Esophagus squamous epithelium (tissue), 5 donors: Measurements from ENCODE around the gene KCNK4. TPM values are rescaled to one million over a fixed set of nuclear protein-coding genes. Genes with fewer than 3 reads are reported as not detected.
"Not testable (repeated sequence)": the region's sequence is repeated elsewhere in the genome, so short reads cannot be mapped to it uniquely, and the experiment has no call there.

Experiments
- DNase-seq: peaks from one replicate; lab custom pipeline; 2025; lab: John Stamatoyannopoulos, UW
- H3K27ac ChIP-seq, 4 donors: fragments of 200-600 bp; sonication (generic); one replicate each; pipeline ENCODE4 v1.5.1; 2016 to 2019; ENCODE audit warnings: mild to moderate bottlenecking in 1 of 4
- H3K27me3 ChIP-seq, 4 donors: fragments of 200-600 bp; sonication (generic); 1 replicate in 3 of 4; 2 replicates in 1 of 4; pipeline versions ENCODE4 v1.5.1 to v1.6.0; 2017 to 2021; ENCODE audit warnings: antibody characterized with exemption in 1 of 4
- H3K36me3 ChIP-seq, 3 donors: fragments of 200-600 bp; sonication (generic); one replicate each; pipeline ENCODE4 v1.5.1; 2016 to 2019
- H3K4me1 ChIP-seq, 3 donors: fragments of 200-600 bp; sonication (generic); one replicate each; pipeline ENCODE4 v1.5.1; 2017 to 2019
- H3K4me3 ChIP-seq, 4 donors: fragments of 200-600 bp; sonication (generic); 1 replicate in 3 of 4; 2 replicates in 1 of 4; pipeline ENCODE4 v1.5.1; 2016 to 2019; ENCODE audit warnings: mild to moderate bottlenecking in 2 of 4, moderate library complexity in 1 of 4
- H3K9me3 ChIP-seq, 3 donors: fragments of 200-600 bp; sonication (generic); one replicate each; pipeline ENCODE4 v1.5.1; 2016 to 2019
- POLR2A ChIP-seq, 4 donors: fragments of 450-650 bp; IDR thresholded peaks; one replicate each; pipeline ENCODE4 v1.6.1; 2017; ENCODE audit warnings: antibody characterized with exemption in 4 of 4, mild to moderate bottlenecking in 4 of 4, moderate library complexity in 3 of 4
- WGBS, 2 donors: methylation state at CpG; one replicate each; pipeline ENCODE4 v1.1.5; 2018; 5-methylcytosine and 5-hydroxymethylcytosine counted together
- intact Hi-C: fragments of 100-400 bp; cut with DNase I; formaldehyde crosslinking; loops from one replicate; pipeline ENCODE4 v1.15.0; 2022
- total RNA-seq, 4 donors: library from RNA; depleted of rRNA; stranded (reverse); fragments of >200 nt; gene quantifications; one replicate each; pipeline ENCODE4 v1.1.0, GENCODE V29; 2016
- TF ChIP-seq, protein P1 (sequence below), 6 experiments: fragments of 450-650 bp in 4 of 6; fragments of 200-600 bp in 2 of 6; sonication (generic) in 2 of 6; IDR thresholded peaks; one replicate each; pipeline ENCODE4 v1.5.1; 2016 to 2019; ENCODE audit warnings: antibody characterized with exemption in 6 of 6, mild to moderate bottlenecking in 4 of 6, moderate library complexity in 4 of 6
- donor health status: DM: yes; HTN: yes; CAD: no.

KCNK4 gene
- total RNA-seq, 4 donors from 2014 or later = not detected

DNA sequence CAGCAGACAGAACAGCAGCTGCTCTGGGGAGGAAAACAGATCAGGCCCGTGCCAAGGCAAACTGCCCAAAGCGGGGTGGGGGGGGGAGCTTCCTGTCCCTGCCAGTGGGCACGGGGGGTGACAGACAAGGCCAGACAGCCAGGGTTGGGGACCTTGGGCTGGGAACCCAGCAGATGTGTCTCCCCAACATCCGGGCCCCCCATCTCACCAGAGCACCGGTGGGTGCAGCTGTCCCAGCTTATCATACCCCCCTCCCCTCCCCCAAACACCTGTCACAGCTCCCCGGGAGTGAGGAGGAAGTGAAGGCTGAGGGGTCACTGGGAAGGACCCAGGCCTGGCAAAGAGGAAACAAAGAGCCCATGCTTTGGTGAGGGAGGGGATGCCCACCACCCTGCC is 45.7 kb upstream of the KCNK4 start:
- no peaks in the 10 kb centered on the region for H3K27me3 ChIP-seq
- peak overlapping the region; percentile 89 to 100 (median 92) for H3K27ac ChIP-seq
- WGBS, 2 donors = no CpG with 5 or more reads among the region's 6 CpGs
- no peaks in the 10 kb centered on the region for H3K9me3 ChIP-seq
- intact Hi-C loops = no loop called here
- TF ChIP-seq, protein P1, sequence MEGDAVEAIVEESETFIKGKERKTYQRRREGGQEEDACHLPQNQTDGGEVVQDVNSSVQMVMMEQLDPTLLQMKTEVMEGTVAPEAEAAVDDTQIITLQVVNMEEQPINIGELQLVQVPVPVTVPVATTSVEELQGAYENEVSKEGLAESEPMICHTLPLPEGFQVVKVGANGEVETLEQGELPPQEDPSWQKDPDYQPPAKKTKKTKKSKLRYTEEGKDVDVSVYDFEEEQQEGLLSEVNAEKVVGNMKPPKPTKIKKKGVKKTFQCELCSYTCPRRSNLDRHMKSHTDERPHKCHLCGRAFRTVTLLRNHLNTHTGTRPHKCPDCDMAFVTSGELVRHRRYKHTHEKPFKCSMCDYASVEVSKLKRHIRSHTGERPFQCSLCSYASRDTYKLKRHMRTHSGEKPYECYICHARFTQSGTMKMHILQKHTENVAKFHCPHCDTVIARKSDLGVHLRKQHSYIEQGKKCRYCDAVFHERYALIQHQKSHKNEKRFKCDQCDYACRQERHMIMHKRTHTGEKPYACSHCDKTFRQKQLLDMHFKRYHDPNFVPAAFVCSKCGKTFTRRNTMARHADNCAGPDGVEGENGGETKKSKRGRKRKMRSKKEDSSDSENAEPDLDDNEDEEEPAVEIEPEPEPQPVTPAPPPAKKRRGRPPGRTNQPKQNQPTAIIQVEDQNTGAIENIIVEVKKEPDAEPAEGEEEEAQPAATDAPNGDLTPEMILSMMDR (IDR thresholded peaks at IDR 0.05) = no peak
- no peak for TF ChIP-seq POLR2A (IDR thresholded peaks at IDR 0.05)
- H3K4me1 ChIP-seq = peaks cover 43 to 73% (median 54%) of the 10 kb centered on the region in 3 donors
- DNase-seq = no peak
- H3K36me3 ChIP-seq = peaks cover 0 to 26% (median 0%) of the 10 kb centered on the region in 3 donors
- peak overlapping the region; percentile 46 to 88 (median 83) for H3K4me3 ChIP-seq

DNA sequence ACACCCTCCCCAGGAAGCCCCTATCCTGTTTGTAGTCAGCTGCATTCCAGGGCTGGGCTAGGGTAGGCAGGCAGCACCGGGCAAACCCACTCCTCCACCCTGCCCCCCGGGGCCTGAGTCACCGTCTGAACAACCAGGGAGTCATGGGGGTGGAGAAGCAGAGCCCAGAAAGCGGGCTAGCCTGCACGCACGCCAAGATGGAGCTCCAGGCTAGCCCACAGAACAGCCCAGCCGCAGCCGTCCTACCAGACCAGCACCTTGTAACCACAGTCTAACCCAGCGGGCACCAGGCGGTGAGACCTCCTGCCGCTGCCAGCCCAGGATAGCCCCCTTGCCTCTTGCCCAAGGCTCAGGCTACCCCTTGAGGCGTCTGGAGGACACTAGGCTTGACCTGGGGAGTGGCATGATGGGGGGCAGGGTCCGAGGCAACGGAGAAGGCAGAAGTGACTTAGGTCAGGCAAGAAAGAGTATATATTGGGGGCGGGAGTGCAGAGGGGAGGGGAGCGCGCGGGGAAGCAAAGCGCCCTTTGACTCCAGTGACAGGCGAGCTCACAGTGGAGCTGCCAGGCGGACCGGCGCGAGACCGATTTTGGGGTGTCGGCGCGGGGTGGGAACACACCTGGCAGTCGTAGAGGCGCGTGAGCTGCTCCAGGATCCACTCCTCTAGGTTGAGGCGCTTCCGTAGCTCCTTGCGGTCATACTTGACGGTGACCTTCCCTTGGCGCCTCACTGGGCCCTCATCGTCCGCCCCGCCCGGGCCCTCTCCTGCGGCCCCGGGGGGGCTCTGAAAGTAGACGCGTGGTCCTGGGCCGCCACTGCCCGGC is 45.1 kb upstream of the KCNK4 start:
- peak overlapping the region; percentile 46 to 88 (median 83) for H3K4me3 ChIP-seq
- H3K4me1 ChIP-seq = peaks cover 46 to 75% (median 57%) of the 10 kb centered on the region in 3 donors
- peak overlapping the region; percentile 89 to 100 (median 92) for H3K27ac ChIP-seq
- intact Hi-C loops = no loop called here
- no peak for DNase-seq
- no peaks in the 10 kb centered on the region for H3K27me3 ChIP-seq
- peak in 2 of 4 donors; percentile 37 to 53 for TF ChIP-seq POLR2A (IDR thresholded peaks at IDR 0.05)
- TF ChIP-seq, protein P1 (IDR thresholded peaks at IDR 0.05) = no peak
- 0 to 4% methylated on average over 17 to 27 of the region's 46 CpGs for WGBS, 2 donors
- peaks cover 0 to 26% (median 0%) of the 10 kb centered on the region in 3 donors for H3K36me3 ChIP-seq
- no peaks in the 10 kb centered on the region for H3K9me3 ChIP-seq

DNA sequence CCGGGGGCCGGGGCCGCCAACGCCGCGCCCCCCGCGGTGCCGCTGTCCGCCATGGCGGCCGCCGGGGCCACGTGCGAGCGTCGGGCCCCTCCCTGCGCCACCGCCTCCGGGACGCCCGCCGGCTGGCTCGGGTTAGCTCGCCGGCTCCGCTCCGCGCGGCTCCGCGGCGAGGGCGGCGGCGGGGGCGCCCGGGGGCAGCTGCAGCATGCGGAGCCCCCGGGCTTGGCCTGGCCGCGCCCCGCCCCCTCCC is 44.6 kb upstream of the KCNK4 start:
- intact Hi-C loops, H3K9me3 ChIP-seq, H3K27me3 ChIP-seq, DNase-seq: not testable (repeated sequence)
- Histone ChIP-seq H3K4me3 (peak overlapping the region; percentile 46 to 88 (median 83)), H3K4me1 (peaks cover 46 to 78% (median 59%) of the 10 kb centered on the region in 3 donors), H3K36me3 (peaks cover 0 to 26% (median 0%) of the 10 kb centered on the region in 3 donors), H3K27ac (peak overlapping the region; percentile 89 to 100 (median 92))
- WGBS, 2 donors = no CpG with 5 or more reads among the region's 43 CpGs

DNA sequence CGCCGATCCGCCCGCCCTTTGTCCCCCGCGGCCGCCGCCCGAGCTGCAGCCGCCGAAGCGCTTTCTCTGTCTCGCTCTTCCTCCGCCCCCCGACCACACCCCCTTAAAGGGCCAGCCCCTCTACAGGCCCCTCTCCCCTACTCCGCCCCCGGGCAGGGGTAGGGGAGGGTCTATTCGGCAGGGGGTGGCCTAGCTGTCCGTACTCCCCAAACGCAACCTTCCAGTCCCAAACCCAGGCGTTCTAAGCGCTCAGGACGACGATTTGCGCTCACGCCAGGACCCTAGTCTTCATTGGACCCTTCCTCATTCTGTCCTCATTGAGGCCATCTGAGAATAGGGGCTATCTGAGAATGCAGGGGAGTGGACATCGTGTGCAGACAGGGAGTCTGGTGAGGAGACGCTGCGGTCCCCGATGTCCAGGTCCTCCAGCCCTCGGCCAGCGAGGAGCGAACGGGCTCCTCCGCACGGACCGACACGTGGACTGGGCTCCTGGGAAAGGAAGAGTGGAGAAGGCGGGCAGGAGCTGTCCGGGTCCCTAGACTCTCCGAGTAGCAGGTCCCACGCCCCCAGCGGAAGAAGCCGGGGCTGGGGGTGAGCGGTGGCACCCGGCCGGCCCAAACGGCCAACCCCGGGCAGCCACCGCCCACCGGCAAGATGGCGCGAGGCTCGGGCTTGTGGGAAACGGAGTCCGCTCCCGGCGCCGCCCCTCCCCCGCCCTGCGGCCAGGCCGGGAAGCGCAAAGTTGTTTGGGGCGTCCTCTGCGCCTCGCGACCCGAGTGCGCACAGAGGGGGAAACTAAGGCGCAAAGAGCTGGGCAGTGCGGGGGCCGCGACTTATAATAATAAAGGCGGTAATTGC is 44.0 kb upstream of the KCNK4 start, which contains the start of gene PPP1R14B:
Gene PPP1R14B, minus strand, starts transcription at position 73 of the 858 bp plus-strand sequence. CDS start 270 bp downstream, outside the sequence.
- Histone ChIP-seq H3K27ac (peak within 1 kb of the TSS; percentile 89 to 100 (median 92)), H3K9me3 (no peaks in the 10 kb centered on the region), H3K27me3 (no peaks in the 10 kb centered on the region), H3K4me1 (peaks cover 46 to 79% (median 58%) of the 10 kb centered on the region in 3 donors), H3K36me3 (peaks cover 0 to 26% (median 0%) of the 10 kb centered on the region in 3 donors), H3K4me3 (peak within 1 kb of the TSS; percentile 46 to 88 (median 83))
- TF ChIP-seq, protein P1 (IDR thresholded peaks at IDR 0.05) = peak in 4 of 6 experiments; percentile 17 to 35 (median 28)
- TF ChIP-seq POLR2A (IDR thresholded peaks at IDR 0.05) = peak in 1 of 4 donors; percentile 51
- 0 to 1% methylated on average over 13 to 29 of the region's 74 CpGs for WGBS, 2 donors
- DNase-seq = peak; percentile 43
- intact Hi-C loops = no loop called here

DNA sequence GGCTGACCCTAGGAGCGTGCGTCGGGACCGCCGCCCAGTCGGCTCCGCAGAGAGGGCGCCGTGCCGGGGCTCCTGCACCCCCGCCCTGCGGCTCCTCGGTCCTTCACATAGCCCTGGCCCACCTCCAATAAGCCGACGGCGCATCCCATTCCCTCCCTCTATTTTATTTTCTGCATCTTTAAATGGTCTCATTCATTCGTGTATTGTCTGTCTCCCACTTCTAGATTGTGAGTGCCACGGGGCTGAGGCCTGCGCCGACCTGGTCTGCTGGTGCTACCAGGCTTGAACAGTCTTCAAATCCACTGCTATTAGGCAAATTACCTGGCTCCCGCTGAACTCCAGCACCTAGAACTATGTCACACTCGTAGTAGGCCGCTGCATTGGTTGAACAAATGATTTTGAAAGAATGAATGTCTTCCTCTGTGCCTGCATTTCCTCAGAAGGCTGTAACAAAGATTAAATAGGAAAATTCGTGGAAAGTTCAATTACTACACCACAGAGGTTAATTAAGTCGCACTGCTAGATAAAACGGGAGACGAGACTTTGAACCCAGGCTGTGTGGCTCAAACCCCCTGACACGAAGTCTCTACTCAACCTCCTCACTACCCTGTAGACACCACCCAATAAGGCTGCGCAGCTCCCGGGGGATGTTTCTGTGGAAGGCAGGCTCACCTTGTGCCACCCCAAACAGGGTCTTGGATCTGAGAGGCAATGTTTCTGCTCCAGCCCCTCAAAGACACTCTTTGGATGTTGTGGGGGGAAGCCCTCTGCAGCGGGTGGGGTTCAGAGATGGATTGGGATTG is 43.2 kb upstream of the KCNK4 start:
- Histone ChIP-seq H3K4me1 (peaks cover 46 to 79% (median 58%) of the 10 kb centered on the region in 3 donors), H3K36me3 (peaks cover 0 to 21% (median 0%) of the 10 kb centered on the region in 3 donors), H3K4me3 (peak overlapping the region; percentile 44 to 88 (median 83)), H3K9me3 (no peaks in the 10 kb centered on the region), H3K27ac (peak overlapping the region; percentile 89 to 96 (median 92)), H3K27me3 (no peaks in the 10 kb centered on the region)
- DNase-seq = no peak
- 31 to 33% methylated on average over 29 to 30 of the region's 31 CpGs for WGBS, 2 donors
- no peak for TF ChIP-seq POLR2A (IDR thresholded peaks at IDR 0.05)
- TF ChIP-seq, protein P1 (IDR thresholded peaks at IDR 0.05) = no peak
- intact Hi-C loops = no loop called here
